Lower lobe of right lung (tissue), 2 donors: ENCODE results near the gene MRPL10. TPM values are rescaled to one million over a fixed set of nuclear protein-coding genes. Genes with fewer than 3 reads are reported as not detected.

Source experiments
- ATAC-seq, 2 donors: fragments of 200-7000 bp; cut with Tn5 transposase; one replicate each; pipeline ENCODE4 v1.9.1; 2020 to 2022; ENCODE audit warnings: mild to moderate bottlenecking in 2 of 2, moderate library complexity in 2 of 2
- DNase-seq: peaks from one replicate; pipeline ENCODE4 v3.0.0-alpha.2; 2020
- H3K27ac ChIP-seq: fragments of 200-600 bp; one replicate; pipeline ENCODE4 v1.8.0; 2022
- H3K27me3 ChIP-seq: fragments of 200-600 bp; one replicate; pipeline ENCODE4 v1.8.0; 2022; ENCODE audit warnings: low read depth
- H3K36me3 ChIP-seq: fragments of 200-600 bp; one replicate; pipeline ENCODE4 v1.8.0; 2022; ENCODE audit warnings: mild to moderate bottlenecking
- H3K4me1 ChIP-seq: fragments of 200-600 bp; one replicate; pipeline ENCODE4 v1.8.0; 2022
- H3K4me3 ChIP-seq: fragments of 200-600 bp; one replicate; pipeline ENCODE4 v1.8.0; 2022; ENCODE audit warnings: mild to moderate bottlenecking
- H3K9me3 ChIP-seq: fragments of 200-600 bp; one replicate; pipeline ENCODE4 v1.8.0; 2022
- CTCF ChIP-seq: fragments of 200-600 bp; IDR thresholded peaks from one replicate; pipeline ENCODE4 v1.8.0; 2022; ENCODE audit warnings: antibody characterized with exemption, mild to moderate bottlenecking
- intact Hi-C: fragments of 100-400 bp; cut with DNase I; formaldehyde crosslinking; loops from one replicate; pipeline ENCODE4 v1.11.0; 2022
- total RNA-seq: library from RNA; stranded (reverse); fragmentation: NEBNext Ultra II Directional; extraction: Animal tissue kit (Norgen Biotek cat#: 25700); gene quantifications from one replicate; pipeline ENCODE4 v1.2.1, GENCODE V29; 2021
- donor health status: DM: no; HTN: yes; CAD: no; lungs with severe emphysema.

The MRPL10 gene
- total RNA-seq, 1 donor from 2014 or later, result 33.2 TPM

- Histone ChIP-seq H3K27me3 (no peaks in the 10 kb centered on the region), H3K36me3 (peaks cover 31% of the 10 kb centered on the region), H3K27ac (no peak overlapping the region), H3K9me3 (no peaks in the 10 kb centered on the region), H3K4me1 (peaks cover 2% of the 10 kb centered on the region), H3K4me3 (no peak overlapping the region)
- ATAC-seq (no peak), DNase-seq (no peak)
- intact Hi-C loops, result no loop called here
- no peak for TF ChIP-seq CTCF
Observed at GRCh38 chr17:47804461-47804860, 26.9 kb downstream of the MRPL10 start.

GRCh38 chr17:47803751-47804150, 27.6 kb downstream of the MRPL10 start:
- peaks cover 23% of the 10 kb centered on the region for H3K36me3 ChIP-seq
- TF ChIP-seq CTCF, result no peak
- intact Hi-C loops, result no loop called here
- H3K4me1 ChIP-seq, result no peaks in the 10 kb centered on the region
- H3K4me3 ChIP-seq, result no peak overlapping the region
- DNase-seq, result no peak
- no peaks in the 10 kb centered on the region for H3K9me3 ChIP-seq
- H3K27me3 ChIP-seq, result no peaks in the 10 kb centered on the region
- ATAC-seq, result no peak
- H3K27ac ChIP-seq, result no peak overlapping the region

- peaks cover 18% of the 10 kb centered on the region for H3K36me3 ChIP-seq
- intact Hi-C loops, result no loop called here
- H3K4me3 ChIP-seq, result no peak overlapping the region
- TF ChIP-seq CTCF, result no peak
- H3K4me1 ChIP-seq, result no peaks in the 10 kb centered on the region
- no peak for ATAC-seq
- no peaks in the 10 kb centered on the region for H3K27me3 ChIP-seq
- H3K9me3 ChIP-seq, result no peaks in the 10 kb centered on the region
- H3K27ac ChIP-seq, result no peak overlapping the region
- no peak for DNase-seq
Observed at GRCh38 chr17:47803201-47803600, 28.1 kb downstream of the MRPL10 start.

DNA sequence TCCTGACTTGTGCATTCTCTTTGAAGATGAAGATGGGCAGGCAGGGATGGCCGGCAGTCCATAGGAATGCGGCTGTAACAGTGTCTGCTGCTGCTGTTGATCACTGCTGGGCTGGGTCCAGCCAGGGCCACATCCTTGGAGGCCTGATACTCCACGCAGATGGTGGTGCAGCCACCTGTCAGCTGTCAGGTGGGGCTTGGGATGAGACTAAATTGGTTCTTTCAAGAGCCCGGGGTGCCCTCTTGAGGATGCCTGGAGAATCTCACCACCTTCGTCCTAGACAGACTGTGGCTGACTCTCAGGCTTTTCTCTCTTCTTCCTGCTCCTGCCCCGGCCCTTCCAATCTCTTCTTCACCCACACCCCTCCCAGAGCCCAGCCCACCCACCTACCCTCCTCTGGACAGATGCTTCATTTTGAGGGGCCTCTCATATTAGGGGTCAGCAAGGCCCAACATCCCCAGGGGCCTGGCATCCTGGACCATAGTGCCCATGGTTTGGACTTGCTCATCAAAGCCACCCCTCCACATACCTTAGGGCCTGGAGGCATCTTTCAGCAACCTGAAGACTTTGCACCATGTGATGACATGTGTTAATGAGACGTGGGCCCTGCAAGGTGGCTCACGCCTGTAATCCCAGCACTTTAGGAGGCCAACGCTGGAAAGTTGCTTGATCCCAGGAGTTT, 28.9 kb downstream of the MRPL10 start:
- Histone ChIP-seq H3K4me3 (no peak overlapping the region), H3K27me3 (no peaks in the 10 kb centered on the region), H3K27ac (no peak overlapping the region), H3K4me1 (no peaks in the 10 kb centered on the region), H3K9me3 (no peaks in the 10 kb centered on the region), H3K36me3 (peaks cover 11% of the 10 kb centered on the region)
- TF ChIP-seq CTCF, result peak; percentile 50
- ATAC-seq (peak; percentile 60 to 73), DNase-seq (no peak)
- intact Hi-C loops, result no loop called here

DNA sequence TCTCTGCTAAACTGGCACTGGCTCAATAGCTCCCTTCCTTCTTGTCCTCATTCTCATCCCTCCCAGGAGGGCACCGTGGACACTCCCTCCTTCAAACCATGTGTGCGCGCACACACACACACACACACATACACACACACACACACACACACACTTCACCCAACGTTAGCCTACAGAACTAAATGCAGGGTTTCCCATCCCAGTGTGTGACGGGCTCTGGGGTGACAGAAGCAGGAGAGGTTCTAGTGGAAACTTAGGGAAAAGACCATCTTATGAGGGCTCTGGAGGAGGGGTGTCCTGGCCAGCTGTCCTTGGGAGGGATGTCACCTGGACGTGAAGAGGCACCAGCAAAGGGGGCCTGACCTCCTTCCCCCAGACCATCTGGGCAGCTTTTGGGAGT, 29.4 kb downstream of the MRPL10 start:
- TF ChIP-seq CTCF, result no peak
- H3K4me1 ChIP-seq, result no peaks in the 10 kb centered on the region
- H3K27me3 ChIP-seq, result no peaks in the 10 kb centered on the region
- no peak for ATAC-seq
- no peaks in the 10 kb centered on the region for H3K9me3 ChIP-seq
- H3K36me3 ChIP-seq, result peaks cover 5% of the 10 kb centered on the region
- intact Hi-C loops, result no loop called here
- no peak for DNase-seq
- H3K27ac ChIP-seq, result no peak overlapping the region
- no peak overlapping the region for H3K4me3 ChIP-seq
